Head of caudate nucleus (tissue), 42 donors: ENCODE results near the gene COL4A2.

Source experiments
- DNase-seq, 42 donors: peaks; one replicate each; pipeline versions ENCODE4 v3.0.0 to v3.0.0-alpha.2; 2020 to 2021; ENCODE audit warnings: mixed read lengths in 7 of 42
- intact Hi-C: fragments of 100-400 bp; cut with DNase I; formaldehyde crosslinking; loops from one replicate; pipeline ENCODE4 v1.15.0; 2022

Gene COL4A2

DNA sequence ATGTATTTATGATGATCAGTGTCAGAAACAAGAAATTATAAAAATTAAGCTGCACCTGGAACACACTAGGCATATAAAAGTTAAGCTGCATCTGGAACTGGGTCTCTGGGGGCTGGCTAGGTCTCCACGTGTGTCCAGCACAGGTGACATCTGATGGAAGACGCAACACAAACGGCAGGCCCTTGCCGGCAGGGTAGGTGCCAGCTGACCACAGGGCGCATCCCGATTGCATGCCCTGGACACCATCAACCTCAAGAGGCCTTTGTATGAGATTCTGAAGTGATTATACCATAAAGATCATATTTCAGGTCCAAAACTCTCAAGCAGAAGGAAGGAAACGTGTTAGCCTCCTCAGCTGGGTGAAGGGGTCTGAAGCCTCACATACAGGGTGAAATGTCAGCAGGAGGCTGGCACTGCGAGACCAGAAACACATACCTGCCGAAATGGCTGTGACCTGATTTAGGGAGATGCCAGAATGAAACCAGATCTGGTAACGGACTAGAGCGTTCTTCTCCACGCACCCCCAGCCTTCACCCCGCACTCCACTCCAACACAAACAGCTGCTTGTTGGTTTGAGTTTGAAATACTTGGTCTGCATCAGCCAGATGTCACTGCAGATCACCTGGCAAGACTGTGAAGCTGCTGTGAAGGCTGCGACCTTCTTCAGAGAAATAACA lies 37.4 kb upstream of the COL4A2 start:
- intact Hi-C loops: no loop called here
- DNase-seq: peak in 3 of 42 donors; percentile 7 to 33 (median 19)

DNA sequence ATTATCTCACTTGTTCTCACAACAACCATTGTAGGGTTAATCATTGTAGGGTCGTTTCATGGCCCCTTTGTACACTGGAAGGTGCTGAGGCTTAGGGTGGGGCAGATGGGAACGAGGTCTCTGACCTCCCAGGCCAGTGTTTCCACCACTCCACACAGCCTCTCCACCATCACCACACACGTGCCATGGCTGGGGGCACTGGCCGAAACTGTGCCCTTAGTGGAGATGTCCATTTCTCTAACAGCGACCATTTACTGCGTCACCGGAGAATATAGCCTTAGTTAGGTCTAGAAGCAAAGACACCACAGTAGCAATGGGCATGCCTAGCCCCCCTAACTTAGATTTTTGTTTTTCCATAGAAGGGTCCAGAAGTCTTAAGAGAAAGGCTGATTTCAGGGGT lies 36.6 kb upstream of the COL4A2 start:
- peak in 3 of 42 donors; percentile 11 to 25 (median 18) for DNase-seq
- intact Hi-C loops: no loop called here

DNA sequence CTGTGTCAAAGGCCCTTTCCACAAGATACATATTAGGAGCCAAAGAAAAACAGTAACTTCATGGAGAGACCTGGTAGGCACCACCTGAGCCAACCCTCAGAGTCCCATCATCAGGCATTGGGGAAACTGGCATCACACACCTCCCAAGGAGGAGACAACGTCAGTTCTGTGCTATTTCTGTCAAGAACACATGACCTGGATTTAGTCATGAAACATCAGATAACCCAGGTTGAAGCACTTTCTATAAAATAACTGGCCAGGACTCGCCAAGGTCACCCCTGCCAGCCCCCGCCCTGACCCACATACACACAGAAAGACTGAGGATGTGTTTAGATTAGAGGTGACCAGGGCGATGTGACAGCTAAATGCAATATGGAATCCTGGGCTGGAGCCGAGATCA lies 35.8 kb upstream of the COL4A2 start:
- intact Hi-C loops: no loop called here

DNA sequence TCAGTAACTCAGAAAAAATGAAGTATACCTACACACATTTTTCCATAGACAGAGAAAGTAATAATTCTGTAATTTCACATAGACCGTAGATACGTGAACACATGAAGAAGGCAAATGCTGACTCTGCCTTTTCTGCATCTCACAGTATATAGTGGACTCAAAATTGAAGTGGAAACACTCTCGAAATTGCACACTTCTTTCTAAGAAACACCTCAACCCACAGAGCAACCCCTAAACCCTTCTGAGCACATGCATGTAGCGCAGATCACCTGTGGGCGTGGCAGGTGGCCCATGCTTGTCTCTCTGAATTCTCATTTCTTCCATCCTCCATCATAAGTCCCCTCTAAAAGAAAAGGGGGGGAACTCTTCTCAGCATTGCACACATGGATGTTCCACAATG lies 34.9 kb upstream of the COL4A2 start:
- DNase-seq: peak in 2 of 42 donors; percentile 10 to 27
- intact Hi-C loops: no loop called here

More for the DNA sequence above, 35.8 kb upstream of the COL4A2 start:
- DNase-seq: peak in 3 of 42 donors; percentile 10 to 39 (median 25)

DNA sequence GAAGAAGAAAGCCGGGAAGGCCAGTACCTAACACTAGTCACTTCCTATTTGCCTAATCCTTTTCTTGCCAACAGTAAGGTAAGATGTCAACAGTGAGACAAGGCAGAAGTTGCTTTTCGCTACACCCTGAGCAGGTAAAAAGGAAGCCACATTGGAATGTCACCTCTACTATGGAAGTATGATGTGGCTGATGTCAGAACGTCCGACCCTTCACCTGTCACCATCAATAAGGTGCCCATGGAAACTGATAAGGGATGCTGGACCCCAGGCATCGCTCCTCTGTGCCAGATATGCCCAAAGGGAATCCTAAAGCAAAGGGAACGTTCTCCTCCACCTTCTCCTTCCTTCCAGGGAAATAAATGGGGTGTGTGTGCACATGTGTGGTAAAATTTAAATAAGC lies 34.4 kb upstream of the COL4A2 start:
- intact Hi-C loops: no loop called here
- peak in 2 of 42 donors; percentile 10 to 19 for DNase-seq

DNA sequence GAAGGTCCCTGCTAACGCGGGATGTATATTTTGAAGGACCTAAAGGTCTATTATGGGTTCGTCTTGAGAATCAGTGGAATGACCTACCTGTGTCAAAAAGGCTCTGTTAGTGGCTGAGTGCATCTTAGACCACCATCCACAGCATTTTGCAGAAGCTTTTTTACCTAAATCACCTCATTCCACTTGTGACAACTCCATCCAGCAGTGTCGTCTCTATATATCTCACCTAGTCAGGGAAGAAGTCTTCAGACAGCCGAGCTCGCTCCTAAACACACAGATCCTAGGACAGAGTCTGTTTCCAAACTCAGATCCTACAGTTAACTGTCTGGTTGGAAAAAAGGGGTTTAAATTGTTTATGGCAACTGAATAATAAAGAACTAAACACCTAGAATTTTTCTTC lies 33.8 kb upstream of the COL4A2 start:
- intact Hi-C loops: no loop called here
- DNase-seq: peak in 1 of 42 donors; percentile 15

DNA sequence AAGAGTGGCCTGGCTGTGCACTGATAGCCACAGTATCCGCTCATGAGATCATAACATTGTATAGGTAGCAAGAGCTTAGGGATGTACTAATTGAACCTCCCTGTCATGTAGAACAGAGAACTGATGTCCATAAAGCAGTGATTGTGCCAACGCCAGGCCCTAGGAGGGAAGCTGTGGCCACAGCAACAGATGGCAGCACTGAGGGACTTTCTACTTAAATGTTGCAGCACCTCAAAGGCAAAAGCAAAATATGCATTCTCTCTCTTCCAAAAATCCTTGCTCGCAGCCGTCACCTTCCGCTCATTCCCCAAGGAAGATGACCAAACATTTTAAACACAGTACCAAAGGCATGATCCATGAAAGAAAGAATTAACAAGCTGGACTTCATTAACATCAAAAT lies 32.4 kb upstream of the COL4A2 start:
- DNase-seq: peak in 3 of 42 donors; percentile 7 to 34 (median 24)
- intact Hi-C loops: no loop called here

DNA sequence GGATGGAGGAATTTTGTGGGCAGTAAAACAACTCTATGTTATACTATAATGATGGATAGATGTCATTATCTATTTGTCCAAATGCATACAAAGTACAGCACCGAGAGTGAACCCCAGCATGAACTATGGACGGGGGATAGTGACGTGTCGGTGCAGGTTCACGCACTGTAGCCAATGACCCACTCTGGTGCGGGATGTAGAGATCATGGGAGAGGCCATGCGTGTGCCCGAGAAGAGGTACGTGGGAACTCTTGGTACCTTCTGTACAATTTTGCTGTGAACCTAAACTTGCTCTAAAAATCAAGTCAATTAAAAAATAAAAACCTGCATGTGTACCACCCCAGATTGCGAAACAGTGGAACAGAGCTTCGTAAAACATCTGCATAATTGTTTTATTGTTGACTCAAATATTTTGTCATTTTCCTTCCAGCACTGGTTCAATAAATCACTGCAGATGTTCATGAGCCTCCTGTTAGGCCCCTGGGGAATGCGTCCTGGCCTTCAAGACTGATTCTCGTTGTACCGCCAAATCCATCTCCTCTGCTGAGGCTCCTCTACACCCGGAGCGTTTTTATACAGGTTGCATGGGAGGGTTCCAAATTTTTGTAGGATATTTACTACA lies 31.0 kb upstream of the COL4A2 start:
- intact Hi-C loops: no loop called here
- no peak for DNase-seq

DNA sequence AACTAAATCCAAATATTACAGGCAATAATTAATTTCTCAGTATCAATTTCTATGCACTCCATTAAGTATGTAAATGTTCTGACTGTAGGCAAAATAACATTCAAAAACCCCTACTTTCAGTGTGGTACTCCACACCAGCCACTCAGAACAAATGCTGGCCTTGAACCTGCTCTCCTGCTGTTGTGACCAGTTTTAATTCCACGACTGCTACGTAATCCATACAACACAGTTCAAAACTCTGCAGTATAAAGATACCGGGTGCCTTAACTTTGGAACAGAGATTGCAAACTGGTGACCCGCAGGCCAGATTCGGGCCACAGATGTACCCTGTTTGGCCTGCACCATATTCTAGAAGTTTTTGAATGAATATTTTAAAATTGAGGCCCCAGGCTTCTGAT lies 30.5 kb upstream of the COL4A2 start:
- intact Hi-C loops: no loop called here
- no peak for DNase-seq

DNA sequence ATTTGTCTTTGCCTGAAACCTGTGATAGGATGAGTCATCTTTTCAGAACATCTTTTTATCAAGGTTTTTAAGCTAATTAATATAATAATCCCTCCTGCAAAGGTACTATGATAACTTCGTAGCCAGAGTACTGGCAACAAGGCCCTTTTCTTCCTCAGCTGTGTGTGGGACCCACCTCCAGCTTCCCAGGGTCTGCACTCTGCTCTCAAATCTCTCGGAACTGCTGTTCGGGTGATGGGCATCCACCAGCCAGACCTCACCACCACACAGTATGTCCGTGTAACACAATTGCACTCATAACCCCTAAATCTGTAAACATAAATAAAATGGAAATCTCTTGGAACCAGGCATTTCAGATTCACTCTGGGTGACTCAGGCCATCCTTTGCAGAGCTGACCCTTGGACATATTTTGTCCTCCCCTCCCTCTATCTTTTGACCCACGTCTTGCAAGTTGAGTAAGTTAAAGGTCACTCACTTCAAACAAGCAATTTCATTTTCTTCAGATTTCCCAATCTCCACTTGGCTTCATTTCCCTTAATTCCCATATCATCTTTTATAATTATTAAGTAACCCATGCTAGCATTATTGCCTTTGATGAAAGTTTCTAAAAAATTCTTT lies 29.6 kb upstream of the COL4A2 start:
- DNase-seq: peak in 1 of 42 donors; percentile 20
- intact Hi-C loops: no loop called here

DNA sequence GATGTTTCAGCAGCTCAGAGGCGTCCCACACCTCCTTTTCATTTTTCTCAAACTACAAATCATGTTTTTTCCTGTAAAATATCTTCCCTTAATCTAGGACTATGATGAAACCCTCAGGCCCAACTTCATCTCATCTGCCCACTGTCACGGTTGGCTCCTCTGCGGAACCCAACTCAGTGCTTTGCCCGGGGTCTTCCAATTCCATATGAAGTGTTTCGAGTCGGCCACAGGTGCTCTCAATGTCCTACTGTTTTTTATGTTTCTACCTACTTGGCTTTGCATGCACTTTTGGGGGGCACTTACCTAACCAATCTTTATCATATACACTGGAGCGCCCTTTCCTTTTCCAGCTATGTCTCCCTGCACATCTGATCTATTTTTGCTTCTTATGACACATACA lies 28.2 kb upstream of the COL4A2 start:
- intact Hi-C loops: no loop called here
- DNase-seq: peak in 1 of 42 donors; percentile 9

DNA sequence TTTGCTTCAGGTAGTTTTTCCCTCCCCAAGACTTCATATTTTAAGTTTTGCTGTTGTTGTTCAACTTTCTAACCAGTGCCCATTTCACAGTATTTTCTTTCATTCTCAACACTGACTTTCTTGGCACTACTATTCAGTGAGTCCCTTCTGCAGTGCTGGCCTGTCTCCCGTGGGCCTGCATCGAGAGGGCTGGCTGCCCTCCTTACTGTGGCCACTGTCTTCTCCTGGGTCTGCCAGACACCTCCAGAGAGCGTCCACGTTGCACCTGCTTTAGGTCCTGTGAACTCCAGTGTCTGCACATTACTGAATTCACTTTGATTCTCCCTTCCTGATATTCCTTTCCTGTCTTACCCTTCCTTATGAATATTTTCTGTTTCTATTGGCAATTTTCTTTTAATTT lies 27.4 kb upstream of the COL4A2 start:
- peak in 1 of 42 donors; percentile 16 for DNase-seq
- intact Hi-C loops: no loop called here

DNA sequence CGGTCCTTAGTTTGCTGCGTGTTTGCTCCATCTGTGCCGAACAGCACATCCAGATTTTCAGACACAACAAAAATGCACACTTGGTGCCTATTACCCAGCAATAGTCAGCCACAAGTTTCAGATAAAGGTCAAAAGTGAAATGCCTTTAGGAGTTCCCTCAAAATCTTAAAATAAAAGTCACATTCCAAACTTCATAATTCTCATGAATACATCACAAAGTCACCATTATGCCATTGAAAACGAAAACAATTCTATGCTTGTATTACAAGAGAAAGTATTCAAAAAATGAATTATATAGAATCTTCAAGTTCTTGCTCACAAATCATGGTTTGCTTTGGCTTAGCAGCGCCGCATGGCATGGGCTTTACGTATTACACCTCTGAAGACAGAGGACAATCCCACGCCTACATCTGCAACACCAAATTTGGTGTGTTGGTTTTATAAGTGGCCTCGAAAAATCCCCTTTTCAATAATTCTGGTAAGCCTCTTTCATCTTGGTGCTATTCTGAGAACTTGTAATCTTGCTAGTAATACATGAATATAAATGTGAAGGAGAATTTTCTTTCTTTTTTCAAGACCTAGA lies 26.8 kb upstream of the COL4A2 start:
- intact Hi-C loops: no loop called here
- peak in 1 of 42 donors; percentile 11 for DNase-seq

DNA sequence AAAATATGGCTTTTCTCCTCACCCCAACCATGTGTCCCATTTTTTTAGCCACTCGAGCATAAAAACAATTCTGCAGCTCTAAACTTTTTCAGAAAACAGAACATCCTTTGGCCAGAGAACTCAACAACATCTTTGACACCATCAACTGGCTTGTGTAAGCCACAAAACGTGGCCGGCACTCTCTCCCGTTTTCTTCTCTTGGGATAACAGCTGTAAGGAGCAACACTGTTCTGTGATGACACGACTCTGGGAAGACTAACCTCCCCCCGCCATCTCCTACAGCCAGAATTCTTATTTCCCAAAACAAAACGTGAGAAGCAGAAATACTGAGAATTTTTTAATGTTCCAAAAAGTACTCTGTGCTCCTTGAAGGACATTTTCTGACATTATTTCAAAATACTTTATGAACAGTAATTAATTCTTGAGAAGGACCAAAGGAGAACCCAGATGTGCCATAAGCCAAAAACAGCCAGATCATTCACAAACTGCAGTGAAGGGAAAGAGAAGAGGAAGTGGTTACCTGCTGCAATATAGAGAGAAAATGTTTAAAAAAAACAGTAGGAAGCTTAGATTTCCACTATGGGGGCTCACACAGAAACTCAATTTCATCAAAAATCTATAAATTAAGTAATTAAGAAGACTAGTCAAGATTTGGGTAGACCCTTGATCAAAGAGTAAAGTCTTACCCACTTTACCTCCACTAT lies 25.9 kb upstream of the COL4A2 start:
- DNase-seq: no peak
- intact Hi-C loops: no loop called here

DNA sequence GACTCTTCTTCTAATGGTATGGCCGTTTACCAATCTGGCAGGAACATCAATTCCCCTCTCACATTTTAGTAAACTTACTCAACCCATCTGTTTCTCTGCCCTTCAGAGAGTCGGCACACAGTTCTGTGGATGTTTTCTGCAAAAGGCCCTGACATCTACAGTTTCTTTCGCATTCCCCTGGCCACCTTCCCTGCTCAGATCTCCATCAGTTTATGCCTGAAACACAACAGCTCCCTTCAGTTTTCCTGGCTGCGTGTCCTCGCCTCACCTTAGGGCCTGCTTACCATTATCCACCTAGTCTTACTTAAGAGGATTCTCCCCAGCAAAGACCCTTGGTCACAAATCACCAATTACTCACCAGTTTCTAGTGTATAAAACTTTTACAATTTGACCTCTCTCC lies 25.3 kb upstream of the COL4A2 start:
- intact Hi-C loops: no loop called here
- DNase-seq: peak in 1 of 42 donors; percentile 6

DNA sequence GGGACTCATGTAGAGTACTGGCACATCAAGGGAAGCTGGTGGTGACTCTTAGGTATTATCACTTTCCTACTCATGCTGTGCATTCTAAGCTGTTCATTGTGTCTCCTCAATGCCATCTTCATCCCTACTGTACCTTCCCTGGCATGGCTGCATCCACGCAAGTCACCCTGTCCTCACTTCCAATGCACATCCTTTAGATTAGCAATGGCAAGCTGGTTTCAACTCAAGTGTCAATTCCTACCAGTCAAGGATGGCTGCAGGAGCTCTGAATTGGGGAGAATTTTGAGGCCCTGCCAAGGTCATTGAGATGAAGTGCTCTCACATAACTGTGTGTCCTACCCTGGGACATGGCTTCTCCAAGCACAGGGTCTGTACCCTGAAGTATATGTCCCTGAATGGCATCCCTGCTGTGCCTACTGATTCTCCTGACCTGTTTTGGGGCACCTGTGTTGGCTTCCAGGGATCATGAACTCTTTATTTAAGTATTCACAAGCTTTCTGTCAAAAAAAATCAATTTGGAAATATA lies 24.7 kb upstream of the COL4A2 start:
- intact Hi-C loops: no loop called here
- DNase-seq: peak in 1 of 42 donors; percentile 12

DNA sequence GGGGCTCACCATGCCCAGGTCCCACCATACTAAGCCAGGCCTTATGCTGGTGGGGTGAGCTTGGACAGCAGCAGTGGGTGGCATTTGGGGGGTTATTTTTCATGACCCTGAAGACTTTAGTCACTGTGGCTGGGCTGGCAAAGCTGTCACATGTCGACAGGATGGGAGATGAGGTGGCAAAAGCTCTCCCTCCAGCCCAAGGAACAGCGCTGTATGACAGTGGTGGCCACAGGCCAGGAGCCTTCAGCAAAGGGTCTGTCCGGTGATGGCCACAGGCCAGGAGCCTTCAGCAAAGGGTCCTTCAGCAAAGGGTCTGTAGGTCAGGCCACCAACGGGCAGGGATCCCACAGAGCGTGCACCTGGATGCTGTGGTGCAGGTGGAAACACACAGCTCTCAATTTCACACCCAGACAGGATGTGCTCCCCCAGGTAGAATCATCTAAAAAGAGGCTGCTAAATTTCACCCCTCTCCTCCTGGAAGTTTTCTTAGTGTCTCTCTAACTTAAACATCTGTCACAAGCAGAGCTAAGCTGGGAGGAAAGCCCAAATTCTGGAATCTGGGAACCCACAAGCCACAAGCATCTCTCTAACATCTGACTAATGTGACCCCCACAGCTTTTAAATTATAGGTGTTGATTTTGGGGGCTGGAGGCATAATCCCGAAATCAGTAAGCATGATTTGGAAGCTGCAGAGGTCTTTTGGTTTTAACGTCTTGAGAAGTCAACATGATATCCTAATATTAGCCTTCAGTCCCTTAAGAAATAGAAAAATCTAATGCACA lies 23.2 kb upstream of the COL4A2 start:
- DNase-seq: peak in 1 of 42 donors; percentile 14
- intact Hi-C loops: no loop called here

DNA sequence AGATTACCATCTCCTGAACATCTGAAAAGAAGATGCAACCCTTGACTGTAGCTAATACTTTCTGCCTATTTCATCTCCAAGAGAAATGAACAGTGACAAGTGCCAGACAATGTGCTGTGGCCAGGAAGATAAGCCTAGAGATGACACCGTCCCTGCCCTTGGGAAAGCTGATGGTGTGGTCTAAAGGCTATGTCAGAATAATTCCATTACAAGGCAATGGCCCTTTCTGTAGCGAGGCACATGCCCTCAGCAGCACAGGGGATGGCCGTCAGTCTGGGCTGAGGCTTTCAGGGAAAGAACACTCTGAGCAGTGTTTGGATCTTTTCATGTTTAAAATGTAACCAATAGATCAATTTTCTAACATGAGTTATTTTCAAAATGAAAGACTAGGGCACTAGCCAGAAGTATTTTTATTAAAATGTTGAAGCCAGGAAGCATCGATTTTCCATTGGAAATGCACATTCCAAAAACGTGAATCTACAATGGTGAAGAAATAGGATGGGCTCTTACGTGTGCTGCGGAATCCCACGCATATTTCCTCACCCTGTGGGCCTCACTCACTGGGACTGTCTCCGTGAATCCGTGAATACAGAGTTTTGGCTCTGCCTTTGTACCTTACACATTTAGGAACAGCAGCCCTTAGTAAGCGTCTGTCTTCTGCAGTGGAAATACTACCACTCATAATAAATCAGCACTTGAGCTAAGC lies 22.2 kb upstream of the COL4A2 start:
- intact Hi-C loops: no loop called here
- no peak for DNase-seq
